Stimulated activated CD4-positive, alpha-beta T cell treated with anti-CD3 and anti-CD28 coated beads, TNF-alpha, amount 100 ng/mL, for 1 hour (primary cell): Measurements from ENCODE around the gene ABCB7.
"Not testable (repeated sequence)": the region's sequence is repeated elsewhere in the genome, so short reads cannot be mapped to it uniquely, and the experiment has no call there.

ENCODE experiments used
- DNase-seq, 3 donors: peaks; one replicate each; pipeline ENCODE4 v3.0.0-alpha.2; 2020; ENCODE audit warnings: low read depth in 3 of 3, low spot score in 1 of 3

ABCB7 gene

DNA sequence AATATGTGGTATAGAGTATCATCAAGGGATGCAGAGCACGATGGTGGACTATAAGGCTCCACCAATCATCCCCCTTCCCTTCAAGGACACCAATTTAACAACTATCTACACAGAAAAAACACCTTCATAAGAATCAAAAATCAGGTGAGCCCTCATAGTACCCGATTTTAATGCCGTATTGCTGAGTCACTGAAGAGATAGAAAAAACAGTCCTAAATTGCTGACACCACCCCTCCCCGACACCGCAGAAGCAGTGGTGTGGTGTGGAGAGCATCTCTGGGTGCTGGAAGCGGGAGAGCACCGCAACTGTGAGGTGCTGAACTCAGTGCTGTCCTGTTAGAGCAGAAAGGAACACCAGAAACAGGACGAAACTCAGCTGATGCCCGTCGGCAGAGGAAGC lies 49.3 kb downstream of the ABCB7 start:
- DNase-seq: no peak

GRCh38 chrX:75096331-75096730 lies 59.8 kb downstream of the ABCB7 start:
- no peak for DNase-seq

GRCh38 chrX:75086731-75087195 lies 69.3 kb downstream of the ABCB7 start:
- DNase-seq: no peak

DNA sequence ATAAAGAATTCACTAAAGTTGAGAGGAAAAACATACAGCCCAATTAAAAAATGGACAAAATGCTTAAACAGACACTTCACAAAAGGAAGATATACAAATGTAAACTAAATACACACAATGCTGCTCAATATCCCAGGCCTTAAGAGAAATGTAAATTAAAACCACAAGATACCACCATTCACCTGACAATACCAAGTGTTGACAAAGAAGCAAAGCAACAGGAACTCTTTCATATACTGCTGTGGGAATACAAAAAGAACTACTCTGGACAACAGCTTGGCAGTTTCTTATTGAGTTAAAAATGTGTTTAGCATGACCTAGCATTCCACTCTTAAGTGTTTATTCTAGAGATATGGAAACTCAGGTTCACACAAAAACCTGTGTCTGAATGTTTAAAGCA lies 71.3 kb downstream of the ABCB7 start:
- DNase-seq: no peak

- DNase-seq: no peak
Observed at GRCh38 chrX:75076429-75076828, 79.7 kb downstream of the ABCB7 start.

DNA sequence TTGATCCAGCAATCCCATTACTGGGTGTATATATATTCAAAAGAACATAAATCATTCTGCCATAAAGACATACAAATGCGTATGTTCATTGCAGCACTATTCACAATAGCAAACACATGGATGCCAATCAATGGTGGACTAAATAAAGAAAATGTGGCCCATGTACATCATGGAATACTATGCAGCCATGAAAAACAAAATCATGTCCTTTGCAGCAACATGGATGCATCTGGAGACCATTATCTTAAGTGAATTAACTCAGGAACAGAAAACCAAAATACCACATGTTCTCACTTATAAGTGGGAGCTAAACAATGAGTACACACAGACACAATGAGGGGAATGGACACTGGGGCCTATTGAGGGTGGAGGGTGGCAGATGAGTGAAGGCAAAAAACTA lies 81.6 kb downstream of the ABCB7 start:
- DNase-seq: no peak

GRCh38 chrX:75071334-75071733 lies 84.7 kb downstream of the ABCB7 start:
- no peak for DNase-seq

DNA sequence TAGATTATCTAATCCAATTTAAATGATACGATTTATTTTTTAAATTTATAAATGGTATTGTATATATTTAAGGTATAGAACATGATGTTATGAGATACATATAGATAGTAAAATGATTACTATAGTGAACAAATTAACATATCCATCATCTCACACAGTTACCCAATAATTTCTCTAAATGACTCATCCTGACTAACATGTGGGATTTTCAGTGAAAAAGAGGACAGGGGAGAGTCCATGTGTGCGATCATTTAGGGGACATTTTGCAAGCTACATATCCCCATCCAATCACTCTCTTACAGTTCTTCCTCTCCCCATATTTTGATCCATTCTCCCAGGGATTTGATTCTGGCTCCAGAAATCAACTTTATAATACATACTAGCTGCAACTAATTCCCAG lies 88.2 kb downstream of the ABCB7 start:
- DNase-seq: no peak

DNA sequence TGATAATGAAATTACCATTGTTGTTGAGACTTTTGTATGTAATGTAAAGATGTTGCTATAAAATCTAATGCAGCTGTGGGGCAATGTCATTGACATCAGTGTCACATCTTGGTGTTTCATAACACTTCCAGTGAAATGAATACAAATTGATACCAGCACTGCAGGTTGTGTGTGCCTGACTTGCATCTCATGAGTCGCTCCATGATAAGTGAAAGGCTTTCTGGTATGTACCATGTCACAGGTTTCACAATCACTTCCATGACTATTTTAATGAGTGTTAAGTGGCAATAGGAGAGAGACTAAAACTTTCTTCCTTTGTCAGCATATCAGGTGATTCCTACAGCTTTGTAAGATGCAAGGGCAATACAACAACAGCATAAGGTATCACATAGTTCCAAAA lies 94.4 kb downstream of the ABCB7 start:
- no peak for DNase-seq

DNA sequence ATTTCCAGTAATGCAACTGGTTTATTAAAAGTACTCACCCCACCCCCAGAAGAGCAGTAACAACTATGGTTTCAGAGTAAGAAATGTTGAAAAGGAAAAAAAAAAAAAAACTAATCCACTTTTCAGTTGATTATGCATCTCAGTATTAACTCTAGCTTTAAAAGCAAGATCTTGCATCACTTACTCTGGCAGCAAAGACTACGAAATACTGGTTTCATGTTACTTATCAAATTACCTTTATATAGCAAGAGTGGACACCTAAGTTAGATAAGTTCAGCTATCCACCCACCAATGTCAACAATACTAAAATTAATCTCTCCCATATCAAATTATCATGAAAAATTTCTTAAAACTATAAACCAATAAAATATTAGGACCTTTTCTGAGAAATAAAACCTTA lies 105.0 kb downstream of the ABCB7 start:
- no peak for DNase-seq

DNA sequence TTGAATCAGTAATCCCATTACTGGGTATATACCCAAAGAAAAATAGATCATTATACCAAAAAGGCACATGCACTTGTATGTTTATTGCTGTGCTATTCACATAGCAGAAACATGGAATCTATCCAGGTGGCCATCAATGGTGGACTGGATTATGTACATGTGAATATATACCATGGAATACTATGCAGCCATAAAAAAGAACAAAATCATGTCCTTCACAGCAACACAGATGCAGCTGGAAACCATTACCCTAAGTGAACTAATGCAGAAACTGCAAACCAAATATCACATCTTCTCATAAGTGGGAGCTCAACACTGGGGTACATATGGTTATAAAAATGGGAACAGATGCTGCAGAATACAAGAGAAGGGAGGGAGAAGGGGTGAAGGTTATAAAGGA lies 110.7 kb downstream of the ABCB7 start:
- no peak for DNase-seq

DNA sequence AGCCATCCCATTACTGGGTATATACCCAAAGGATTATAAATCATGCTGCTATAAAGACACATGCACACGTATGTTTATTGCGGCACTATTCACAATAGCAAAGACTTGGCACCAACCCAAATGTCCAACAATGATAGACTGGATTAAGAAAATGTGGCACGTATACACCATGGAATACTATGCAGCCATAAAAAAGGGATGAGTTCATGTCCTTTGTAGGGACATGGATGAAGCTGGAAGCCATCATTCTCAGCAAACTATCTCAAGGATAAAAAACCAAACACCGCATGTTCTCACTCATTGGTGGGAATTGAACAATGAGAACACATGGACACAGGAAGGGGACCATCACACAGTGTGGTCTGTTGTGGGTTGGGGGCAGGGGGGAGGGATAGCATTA lies 111.9 kb downstream of the ABCB7 start:
- DNase-seq: not testable (repeated sequence)

DNA sequence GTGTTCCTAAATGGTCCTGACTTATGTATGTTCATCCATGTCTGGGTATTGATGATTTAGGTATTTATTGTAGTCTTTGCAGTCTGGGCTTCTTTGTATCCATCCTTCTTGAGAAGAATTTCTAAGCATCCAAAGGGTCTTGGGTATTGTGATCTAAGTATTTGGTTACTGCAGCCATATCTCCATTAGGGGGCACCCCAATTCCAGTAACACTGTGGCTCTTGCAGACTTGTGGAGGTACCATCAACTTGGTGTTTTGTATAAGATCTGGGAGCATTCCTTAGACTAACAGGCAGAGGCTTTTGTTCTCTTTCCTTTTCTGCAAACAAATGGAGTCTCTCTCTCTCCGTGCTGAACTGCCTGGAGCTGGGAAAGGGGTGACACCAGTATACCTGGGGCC lies 117.2 kb downstream of the ABCB7 start:
- no peak for DNase-seq
